H1 (cell line): Measurements from ENCODE around the gene POF1B. TPM values are rescaled to one million over a fixed set of nuclear protein-coding genes. Genes with fewer than 3 reads are reported as not detected.

ENCODE experiments used
- CTCF ChIA-PET: fragments of 300-600 bp; sonication (Branson Sonifier 250); formaldehyde crosslinking; loops from one replicate; lab custom pipeline; 2021; ENCODE audit not compliant: partially characterized antibody; lab: Charles Lee
- POLR2A ChIA-PET: fragments of 300-600 bp; sonication (Branson Sonifier 250); formaldehyde crosslinking; loops from one replicate; lab custom pipeline; 2021; ENCODE audit warnings: inconsistent platforms; ENCODE audit not compliant: partially characterized antibody; lab: Charles Lee
- DNase-seq, 2 experiments: peaks; one replicate each; pipeline versions ENCODE4 v3.0.0 to v3.0.0-alpha.2; 2010 to 2022; ENCODE audit warnings: low spot score in 2 of 2, low read depth in 1 of 2, mixed read lengths in 1 of 2
- FAIRE-seq: peaks from 2 replicates; lab custom pipeline; 2011; peaks lifted over from hg19 to GRCh38; lab: Jason Lieb, UNC
- H2AFZ ChIP-seq: 2 replicates; pipeline ENCODE4 v1.8.1; 2012; ENCODE audit warnings: low read length, inconsistent platforms
- H2AK5ac ChIP-seq: 2 replicates; pipeline ENCODE4 v1.6.1; 2013; ENCODE audit warnings: low read depth, low read length
- H2BK120ac ChIP-seq: replicated peaks from 2 replicates; pipeline ENCODE3; 2013; ENCODE audit warnings: low read depth, low read length, inconsistent platforms
- H2BK12ac ChIP-seq: 2 replicates; pipeline ENCODE4 v1.6.1; 2013; ENCODE audit warnings: low read depth, low read length
- H2BK15ac ChIP-seq: 2 replicates; pipeline ENCODE4 v1.6.1; 2013; ENCODE audit warnings: low read length
- H2BK20ac ChIP-seq: 2 replicates; pipeline ENCODE4 v1.6.1; 2013; ENCODE audit warnings: low read length
- H2BK5ac ChIP-seq: 2 replicates; pipeline ENCODE4 v1.6.1; 2013; ENCODE audit warnings: low read depth, low read length
- H3K14ac ChIP-seq: 2 replicates; pipeline ENCODE4 v1.6.1; 2013; ENCODE audit warnings: inconsistent platforms; ENCODE audit not compliant: insufficient read length
- H3K18ac ChIP-seq: 2 replicates; pipeline ENCODE4 v1.6.1; 2013; ENCODE audit warnings: low read length; ENCODE audit errors: extremely low read depth
- H3K23ac ChIP-seq: 2 replicates; pipeline ENCODE4 v1.6.1; 2013; ENCODE audit warnings: inconsistent platforms; ENCODE audit not compliant: insufficient read length
- H3K23me2 ChIP-seq: 2 replicates; pipeline ENCODE4 v1.6.1; 2013; ENCODE audit warnings: low read depth, low read length
- H3K27ac ChIP-seq: 2 replicates; pipeline ENCODE4 v1.6.1; 2011; ENCODE audit warnings: low read depth, low read length, inconsistent platforms
- H3K27me3 ChIP-seq, 4 experiments: replicated peaks in 1 of 4; 1 replicate in 1 of 4; 2 replicates in 3 of 4; pipeline versions ENCODE4 v1.6.1 to v1.8.1; 2011 to 2013; ENCODE audit warnings: low read length in 3 of 4, mild to moderate bottlenecking in 3 of 4, inconsistent platforms in 2 of 4, mixed read lengths in 2 of 4, moderate library complexity in 1 of 4; ENCODE audit not compliant: control insufficient read depth in 3 of 4, insufficient read depth in 3 of 4; ENCODE audit errors: extremely low read depth in 1 of 4
- H3K36me3 ChIP-seq, 4 experiments: 2 replicates each; pipeline versions ENCODE4 v1.6.1 to v1.8.1; 2011 to 2013; ENCODE audit warnings: mild to moderate bottlenecking in 4 of 4, low read length in 3 of 4, moderate library complexity in 2 of 4, control low read depth in 1 of 4, inconsistent platforms in 1 of 4; ENCODE audit not compliant: insufficient read depth in 4 of 4, control insufficient read depth in 2 of 4
- H3K4ac ChIP-seq: replicated peaks from 2 replicates; pipeline ENCODE3; 2013; ENCODE audit warnings: low read length, low read depth, mixed read lengths, inconsistent platforms; ENCODE audit not compliant: insufficient read length
- H3K4me1 ChIP-seq, 4 experiments: replicated peaks in 1 of 4; 1 replicate in 1 of 4; 2 replicates in 3 of 4; pipeline versions ENCODE4 v1.6.1 to v1.8.1; 2011 to 2013; ENCODE audit warnings: low read length in 3 of 4, inconsistent platforms in 2 of 4, mixed read lengths in 1 of 4; ENCODE audit not compliant: insufficient read depth in 4 of 4, control insufficient read depth in 3 of 4
- H3K4me2 ChIP-seq, 2 experiments: 2 replicates each; pipeline versions ENCODE4 v1.6.1 to v1.8.1; 2011 to 2013; ENCODE audit warnings: low read depth in 2 of 2, low read length in 2 of 2, control low read depth in 1 of 2, inconsistent platforms in 1 of 2, mild to moderate bottlenecking in 1 of 2; ENCODE audit not compliant: insufficient read depth in 1 of 2
- H3K4me3 ChIP-seq, 4 experiments: fragments of 200-600, 300-600 bp in 1 of 4; sonication (generic), shearing (Covaris generic), sonication (Bioruptor Twin) in 1 of 4; 2 replicates each; pipeline versions ENCODE4 v1.5.1 to v1.8.1; 2011 to 2016; ENCODE audit warnings: low read length in 4 of 4, low read depth in 3 of 4, control low read depth in 2 of 4, inconsistent platforms in 2 of 4, mild to moderate bottlenecking in 2 of 4, mixed read lengths in 1 of 4, moderate library complexity in 1 of 4; ENCODE audit not compliant: insufficient read depth in 2 of 4; ENCODE audit errors: extremely low read depth in 1 of 4
- H3K56ac ChIP-seq: replicated peaks from 2 replicates; pipeline ENCODE3; 2013; ENCODE audit warnings: low read depth, mild to moderate bottlenecking, mixed read lengths, low read length, inconsistent platforms; ENCODE audit not compliant: insufficient read length
- H3K79me1 ChIP-seq: 2 replicates; pipeline ENCODE4 v1.6.1; 2013; ENCODE audit warnings: low read depth, low read length, control low read depth
- H3K79me2 ChIP-seq, 2 experiments: 2 replicates each; pipeline versions ENCODE4 v1.6.1 to v1.8.1; 2012 to 2013; ENCODE audit warnings: low read length in 2 of 2, mild to moderate bottlenecking in 2 of 2, inconsistent platforms in 1 of 2; ENCODE audit not compliant: insufficient read depth in 2 of 2, control insufficient read depth in 1 of 2
- H3K9ac ChIP-seq, 4 experiments: replicated peaks in 1 of 4; 1 replicate in 1 of 4; 2 replicates in 3 of 4; pipeline versions ENCODE4 v1.6.1 to v1.8.1; 2011 to 2013; ENCODE audit warnings: low read depth in 3 of 4, low read length in 3 of 4, control low read depth in 2 of 4, mild to moderate bottlenecking in 2 of 4, moderate library complexity in 2 of 4, inconsistent platforms in 1 of 4; ENCODE audit errors: extremely low read depth in 1 of 4
- H3K9me3 ChIP-seq, 2 experiments: 2 replicates each; pipeline versions ENCODE4 v1.6.1 to v1.8.1; 2012 to 2013; ENCODE audit warnings: mild to moderate bottlenecking in 2 of 2, moderate library complexity in 2 of 2, control low read depth in 1 of 2, inconsistent platforms in 1 of 2, low read depth in 1 of 2, low read length in 1 of 2, mixed read lengths in 1 of 2; ENCODE audit not compliant: insufficient read depth in 2 of 2
- H4K20me1 ChIP-seq, 2 experiments: replicated peaks in 1 of 2; 2 replicates each; pipeline versions ENCODE3 to v1.8.1; 2011 to 2013; ENCODE audit warnings: inconsistent platforms in 2 of 2, low read length in 2 of 2, mild to moderate bottlenecking in 1 of 2; ENCODE audit not compliant: insufficient read depth in 2 of 2, control insufficient read depth in 1 of 2
- H4K5ac ChIP-seq: 2 replicates; pipeline ENCODE4 v1.6.1; 2013; ENCODE audit warnings: low read length, low read depth, mixed read lengths, inconsistent platforms; ENCODE audit not compliant: insufficient read length
- H4K8ac ChIP-seq: 2 replicates; pipeline ENCODE4 v1.8.0; 2013; ENCODE audit warnings: mild to moderate bottlenecking, moderate library complexity, low read length, inconsistent platforms; ENCODE audit not compliant: insufficient read depth; ENCODE audit errors: extremely low read depth
- H4K91ac ChIP-seq: replicated peaks from 2 replicates; pipeline ENCODE3; 2013; ENCODE audit warnings: low read length, mixed read lengths, inconsistent platforms; ENCODE audit not compliant: insufficient read length
- CTCF ChIP-seq, 3 experiments: IDR thresholded peaks; 1 replicate in 2 of 3; 2 replicates in 1 of 3; pipeline versions ENCODE4 v1.5.1 to v1.6.1; 2011; ENCODE audit warnings: low read length in 3 of 3, mild to moderate bottlenecking in 3 of 3, inconsistent platforms in 2 of 3, low read depth in 1 of 3, moderate library complexity in 1 of 3; ENCODE audit not compliant: insufficient read depth in 1 of 3; ENCODE audit errors: control extremely low read depth in 1 of 3
- RAD21 ChIP-seq, 2 experiments: IDR thresholded peaks in 1 of 2; conservative IDR thresholded peaks in 1 of 2; 2 replicates each; pipeline ENCODE4 v1.6.1; 2011; ENCODE audit warnings: low read depth in 2 of 2, low read length in 2 of 2, improper control_type of control experiment in 1 of 2, inconsistent platforms in 1 of 2, mild to moderate bottlenecking in 1 of 2, moderate library complexity in 1 of 2
- RNF2 ChIP-seq: fragments of 200-900, 300-1000 bp; sonication (generic); IDR thresholded peaks from 2 replicates; pipeline ENCODE4 v1.7.1; 2016; ENCODE audit warnings: borderline replicate concordance, low read depth, mild to moderate bottlenecking, antibody characterized with exemption, low read length; ENCODE audit not compliant: poor library complexity, severe bottlenecking; ENCODE audit errors: missing control alignments
- WGBS, 2 experiments: shearing (Covaris generic) in 1 of 2; methylation state at CpG; one replicate each; pipeline versions ENCODE4 v1.1.6 to v1.1.7; 2013 to 2015; ENCODE audit warnings: low lambda C conversion rate in 2 of 2, mixed read lengths in 2 of 2, inconsistent platforms in 1 of 2, low coverage in 1 of 2, missing lambda C conversion rate in 1 of 2; ENCODE audit not compliant: insufficient replicate concordance in 2 of 2, insufficient coverage in 1 of 2, insufficient read length in 1 of 2; ENCODE audit errors: extremely low coverage in 1 of 2, missing lambda C conversion rate in 1 of 2; 5-methylcytosine and 5-hydroxymethylcytosine counted together
- polyA plus RNA-seq, 7 experiments: library from polyadenylated mRNA; depleted of rRNA in 3 of 7; stranded (reverse) in 5 of 7; unstranded in 2 of 7; fragments of >200 nt in 5 of 7; fragments of 200-250 nt in 2 of 7; gene quantifications; 1 replicate in 5 of 7; 2 replicates in 1 of 7; 4 replicates in 1 of 7; pipeline versions ENCODE4 v1.2.1 to v1.2.3, GENCODE V29; 2011 to 2013; ENCODE audit warnings: missing spikeins in 2 of 7, mixed read lengths in 2 of 7
- total RNA-seq: library from RNA; stranded (reverse); fragmentation: NEBNext Ultra II Directional; extraction: Animal tissue kit (Norgen Biotek cat#: 25700); gene quantifications from 2 replicates; pipeline ENCODE4 v1.2.1, GENCODE V29; 2021

Gene POF1B
- total and polyA plus RNA-seq, 2 of the 8 experiments (the other 6 are each of a cell fraction or from before 2014, with no cell fraction given): not detected

GRCh38 chrX:85365370-85365995 is 14.0 kb downstream of the POF1B start:
- H3K27me3 ChIP-seq: no peaks in the 10 kb centered on the region
- H4K5ac ChIP-seq: no peak overlapping the region
- H3K27ac ChIP-seq: no peak overlapping the region
- H3K4me1 ChIP-seq: no peaks in the 10 kb centered on the region
- H3K14ac ChIP-seq: no peak overlapping the region
- no peaks in the 10 kb centered on the region for H3K36me3 ChIP-seq
- ChIA-PET CTCF (interaction anchor here (0.6 to 1.4 kb wide), 8 partner anchors 12 to 252 kb away, joined by 3 to 7 read pairs (median 3); no protein-coding TSS in a partner anchor), POLR2A (no interaction called here)
- H3K4ac ChIP-seq: no peak overlapping the region
- H2BK15ac ChIP-seq: no peak overlapping the region
- H2BK120ac ChIP-seq: no peak overlapping the region
- H3K18ac ChIP-seq: no peak overlapping the region
- no peaks in the 10 kb centered on the region for H3K79me1 ChIP-seq
- H3K79me2 ChIP-seq: no peaks in the 10 kb centered on the region
- H4K91ac ChIP-seq: no peak overlapping the region
- no peak for TF ChIP-seq RNF2
- peak; percentile 59 to 60 for TF ChIP-seq RAD21 (IDR thresholded peaks at IDR 0.05 in 1 of 2, conservative IDR thresholded peaks at IDR 0.05 in 1 of 2; ENCODE audit: low read depth in 2 of 2, low read length in 2 of 2)
- peak in 2 of 3 experiments; percentile 18 to 40; a peak in 2 of 4 replicates for TF ChIP-seq CTCF (IDR thresholded peaks at IDR 0.05; ENCODE audit: control extremely low read depth in 1 of 3, insufficient read depth in 1 of 3, low read depth in 1 of 3, low read length in 3 of 3)
- H2BK20ac ChIP-seq: no peak overlapping the region
- H3K23me2 ChIP-seq: no peaks in the 10 kb centered on the region
- no peak overlapping the region for H3K4me2 ChIP-seq
- H3K56ac ChIP-seq: no peak overlapping the region
- no peaks in the 10 kb centered on the region for H4K20me1 ChIP-seq
- no peak overlapping the region for H2AK5ac ChIP-seq
- no peak overlapping the region for H2BK12ac ChIP-seq
- H4K8ac ChIP-seq: no peak overlapping the region
- no peak overlapping the region for H2BK5ac ChIP-seq
- H2AFZ ChIP-seq: no peak overlapping the region
- no peak overlapping the region for H3K4me3 ChIP-seq
- no peak overlapping the region for H3K23ac ChIP-seq
- WGBS, 2 experiments: 56% methylated on average over 4 of the region's 4 CpGs; no CpG with 5 or more reads in 1 of the 2 experiments
- H3K9me3 ChIP-seq: no peaks in the 10 kb centered on the region
- FAIRE-seq: peak; percentile 84
- DNase-seq: peak in 1 of 2 experiments; percentile 34
- no peak overlapping the region for H3K9ac ChIP-seq
